HG02798 (cell line): Measurements from ENCODE around the gene PLD3.
"Not testable (repeated sequence)": the region's sequence is repeated elsewhere in the genome, so short reads cannot be mapped to it uniquely, and the experiment has no call there.

ENCODE experiments used
- ATAC-seq: cut with Tn5 transposase; IDR thresholded peaks from one replicate; pipeline ENCODE4 v1.9.1; 2021; ENCODE audit warnings: mild to moderate bottlenecking; ENCODE audit not compliant: unreplicated experiment, poor library complexity

The PLD3 gene

DNA sequence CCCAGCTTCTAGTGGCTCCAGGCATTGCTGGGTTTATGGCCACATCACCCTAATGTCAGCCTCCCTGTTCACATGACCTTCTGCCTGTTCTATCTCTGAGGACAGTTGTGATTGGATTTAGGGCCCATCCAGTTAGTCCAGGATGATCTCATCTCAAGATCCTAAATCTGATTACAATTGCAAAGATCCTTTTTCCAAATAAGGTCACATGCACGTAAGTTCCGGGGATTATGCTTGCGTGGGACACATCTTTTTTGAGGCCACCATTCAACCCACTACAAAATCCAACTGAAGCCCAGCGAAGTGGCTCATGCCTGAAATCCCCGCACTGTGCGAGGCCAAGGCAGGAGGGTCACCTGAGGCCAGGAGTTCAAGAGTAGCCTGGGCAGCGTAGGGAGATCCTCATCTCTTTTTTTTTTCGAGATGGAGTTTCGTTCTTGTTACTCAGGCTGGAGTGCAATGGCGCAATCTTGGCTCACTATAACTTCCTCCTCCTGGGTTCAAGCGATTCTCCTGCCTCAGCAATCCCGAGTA, 12.3 kb downstream of the PLD3 start:
- no peak for ATAC-seq

DNA sequence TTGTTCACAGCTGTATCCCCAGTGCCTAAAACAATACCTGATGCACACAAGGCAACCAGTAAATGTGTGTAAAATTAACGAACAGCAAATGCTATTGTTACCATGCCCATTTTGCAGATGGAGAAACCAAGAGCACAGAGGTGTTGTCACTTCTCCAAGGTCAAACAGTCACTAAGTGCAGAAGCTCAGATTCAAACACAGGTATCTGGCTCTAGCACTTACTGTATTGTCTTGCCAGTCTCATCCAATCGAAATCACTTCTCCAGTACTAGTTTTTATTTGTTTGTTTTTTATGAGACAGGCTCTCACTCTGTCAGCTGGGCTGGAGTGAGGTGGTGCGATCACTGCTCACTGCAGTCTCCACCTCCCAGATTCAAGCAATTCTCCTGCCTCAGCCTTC, 13.7 kb downstream of the PLD3 start:
- no peak for ATAC-seq

- ATAC-seq: no peak
These were observed 14.6 kb downstream of the PLD3 start for GRCh38 chr19:40363069-40363468.

DNA sequence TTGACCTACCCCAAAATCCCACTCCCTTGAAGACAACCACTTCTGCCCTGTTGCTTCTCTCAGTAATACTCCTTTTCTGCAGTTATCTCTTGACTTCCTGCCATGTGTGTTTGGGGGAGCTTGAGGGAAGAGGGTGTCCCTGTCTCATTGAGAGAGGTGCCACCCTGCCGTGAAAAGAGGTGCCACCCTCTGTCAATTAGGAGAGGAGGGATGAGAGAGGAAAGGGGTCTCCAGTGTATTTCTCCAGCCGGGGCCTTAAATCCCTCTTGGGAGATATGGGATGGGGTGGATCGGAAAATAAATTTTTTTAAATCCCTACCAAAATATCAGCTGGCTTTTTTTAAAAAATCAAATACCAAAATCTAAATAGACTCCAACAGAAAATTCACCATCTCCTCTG, 16.5 kb downstream of the PLD3 start:
- ATAC-seq: no peak

DNA sequence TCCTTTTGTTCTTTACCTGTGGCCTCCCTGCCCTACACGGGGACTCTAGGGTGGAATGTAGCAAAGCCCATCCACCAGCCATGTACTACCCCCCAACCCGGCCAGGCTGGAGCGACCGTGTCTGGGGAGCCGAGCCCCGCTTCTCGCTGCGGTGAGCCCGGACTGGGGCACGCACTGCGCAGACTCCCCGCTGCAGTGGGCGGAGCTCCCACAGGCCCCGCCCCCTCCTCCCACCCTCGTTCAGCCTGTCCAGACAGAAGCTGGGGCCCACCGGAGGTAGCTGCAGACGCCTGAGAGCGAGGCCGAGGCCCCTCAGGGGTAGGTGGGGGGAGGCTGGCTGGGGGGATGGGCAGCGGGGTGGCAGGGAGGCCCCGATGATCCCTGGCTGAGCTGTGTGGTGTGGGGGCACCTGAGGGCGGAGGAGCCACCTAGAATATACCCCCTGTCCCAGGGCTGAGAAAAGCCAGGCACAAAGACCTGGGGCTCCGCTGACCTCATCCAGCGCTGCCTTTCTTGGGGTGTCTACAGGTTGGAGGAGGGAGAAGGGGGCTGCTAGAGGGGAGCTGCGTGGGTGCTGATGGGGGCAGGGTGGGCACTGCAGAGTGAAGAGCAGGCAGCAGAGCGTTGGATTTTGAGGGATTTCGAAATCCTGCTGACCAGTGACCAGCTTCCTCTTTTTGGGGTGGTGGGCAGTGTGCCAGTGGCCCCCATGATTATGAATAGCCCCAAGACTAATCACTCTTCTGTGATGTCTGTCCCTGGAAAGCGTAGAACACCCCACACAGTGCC, 17.3 kb downstream of the PLD3 start:
- no peak for ATAC-seq

GRCh38 chr19:40366697-40367561, 18.4 kb downstream of the PLD3 start:
- no peak for ATAC-seq

GRCh38 chr19:40367577-40368434, 19.3 kb downstream of the PLD3 start:
- ATAC-seq: no peak

GRCh38 chr19:40369797-40370196, 21.3 kb downstream of the PLD3 start:
- no peak for ATAC-seq

GRCh38 chr19:40370253-40370652, 21.8 kb downstream of the PLD3 start:
- not testable (repeated sequence) for ATAC-seq

DNA sequence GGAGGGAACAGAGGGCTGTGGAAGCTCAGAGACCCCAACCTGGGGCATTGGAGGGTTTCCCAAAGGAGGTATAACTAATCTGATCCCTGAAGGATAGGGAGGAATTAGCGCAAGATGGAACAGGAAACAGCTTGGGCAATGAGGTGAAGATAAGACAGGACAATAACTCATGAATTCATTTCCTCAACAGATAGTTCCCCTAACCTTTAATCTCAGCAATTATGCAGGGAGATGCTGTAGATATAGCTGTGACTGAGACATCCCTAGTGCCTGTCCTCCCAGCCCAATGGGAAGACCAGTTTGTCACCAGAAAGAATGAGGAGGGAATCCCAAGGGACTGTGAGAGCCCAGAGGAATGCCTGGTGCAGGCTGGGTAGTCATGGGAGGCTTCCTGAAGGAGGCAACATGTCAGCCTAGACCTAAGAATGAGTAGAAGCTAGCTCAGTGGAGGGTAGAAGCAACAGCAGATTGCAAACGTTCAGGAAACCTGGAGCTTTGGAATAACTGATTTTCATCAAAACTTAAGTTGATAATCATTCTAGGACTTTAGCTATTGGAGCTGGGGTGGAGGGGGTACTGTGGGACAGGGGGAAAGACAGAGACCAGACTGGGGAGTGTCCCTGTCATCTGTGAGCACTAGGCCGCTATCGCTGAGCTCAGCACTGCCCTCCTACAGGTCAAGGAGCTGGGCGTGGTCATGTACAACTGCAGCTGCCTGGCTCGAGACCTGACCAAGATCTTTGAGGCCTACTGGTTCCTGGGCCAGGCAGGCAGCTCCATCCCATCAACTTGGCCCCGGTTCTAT, 22.7 kb downstream of the PLD3 start:
- ATAC-seq: no peak

DNA sequence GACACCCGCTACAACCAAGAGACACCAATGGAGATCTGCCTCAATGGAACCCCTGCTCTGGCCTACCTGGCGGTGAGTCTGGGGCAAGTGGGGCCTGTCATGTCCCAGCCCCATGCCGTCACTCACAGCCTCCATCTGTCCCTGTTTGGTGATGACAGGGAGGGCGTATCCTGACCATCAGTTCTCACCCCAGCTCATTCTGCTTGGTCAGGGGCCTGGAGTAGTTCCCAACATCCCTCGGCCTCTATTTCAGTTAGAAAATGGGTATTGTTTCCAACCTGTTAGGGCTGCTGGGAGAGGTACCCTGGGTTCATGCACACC, 23.3 kb downstream of the PLD3 start:
- no peak for ATAC-seq

DNA sequence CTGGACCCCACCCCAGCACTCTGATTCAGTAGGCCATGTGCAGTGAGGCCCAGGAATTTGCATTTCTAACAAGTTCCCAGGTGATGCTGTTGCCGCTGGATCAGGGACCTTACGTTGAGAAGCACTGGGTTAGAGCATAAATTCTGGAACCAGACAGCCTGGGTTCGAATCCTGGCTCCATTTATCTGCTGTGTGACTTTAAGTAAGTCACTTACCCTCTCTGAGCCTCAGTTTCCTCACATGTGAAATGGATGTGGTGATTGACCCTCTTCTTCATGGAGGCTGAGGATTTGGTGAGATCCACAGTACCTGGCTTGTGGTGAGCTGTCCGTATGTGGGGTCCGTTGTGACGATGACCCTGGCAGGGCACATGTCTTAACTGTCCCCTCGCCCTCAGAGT, 25.6 kb downstream of the PLD3 start:
- no peak for ATAC-seq

- no peak for ATAC-seq
These were observed 27.9 kb downstream of the PLD3 start for GRCh38 chr19:40376286-40376862.

DNA sequence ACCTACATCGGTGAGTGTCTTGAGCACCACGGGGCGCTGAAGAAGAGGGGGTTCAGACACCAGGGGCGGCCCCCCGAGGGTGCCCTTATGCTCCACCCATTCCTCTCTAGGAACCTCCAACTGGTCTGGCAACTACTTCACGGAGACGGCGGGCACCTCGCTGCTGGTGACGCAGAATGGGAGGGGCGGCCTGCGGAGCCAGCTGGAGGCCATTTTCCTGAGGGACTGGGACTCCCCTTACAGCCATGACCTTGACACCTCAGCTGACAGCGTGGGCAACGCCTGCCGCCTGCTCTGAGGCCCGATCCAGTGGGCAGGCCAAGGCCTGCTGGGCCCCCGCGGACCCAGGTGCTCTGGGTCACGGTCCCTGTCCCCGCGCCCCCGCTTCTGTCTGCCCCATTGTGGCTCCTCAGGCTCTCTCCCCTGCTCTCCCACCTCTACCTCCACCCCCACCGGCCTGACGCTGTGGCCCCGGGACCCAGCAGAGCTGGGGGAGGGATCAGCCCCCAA, 29.4 kb downstream of the PLD3 start:
- no peak for ATAC-seq

- ATAC-seq: no peak
These were observed 30.0 kb downstream of the PLD3 start for GRCh38 chr19:40378509-40378908.

- ATAC-seq: no peak
These were observed 31.1 kb downstream of the PLD3 start for GRCh38 chr19:40379446-40380198.

- ATAC-seq: no peak
These were observed 31.9 kb downstream of the PLD3 start for GRCh38 chr19:40380199-40381037.

- no peak for ATAC-seq
These were observed 32.8 kb downstream of the PLD3 start for GRCh38 chr19:40381321-40381720.
